GM12891 (cell line): ENCODE results near the gene SLC16A11.

Experiments used
- PAX5 ChIP-seq: IDR thresholded peaks from 2 replicates; pipeline ENCODE4 v1.6.1; 2011; ENCODE audit warnings: low read length, moderate library complexity, mild to moderate bottlenecking; ENCODE audit not compliant: insufficient read depth, severe bottlenecking
- POLR2A ChIP-seq: IDR thresholded peaks from 2 replicates; pipeline ENCODE4 v1.6.1; 2011; ENCODE audit warnings: low read depth, low read length, control low read depth
- POLR2AphosphoS5 ChIP-seq: IDR thresholded peaks from 2 replicates; pipeline ENCODE4 v1.6.1; 2011; ENCODE audit warnings: low read depth, low read length, control low read depth
- POU2F2 ChIP-seq: IDR thresholded peaks from 2 replicates; pipeline ENCODE4 v1.6.1; 2011; ENCODE audit warnings: low read depth, mild to moderate bottlenecking, control low read depth, low read length, moderate library complexity
- SPI1 ChIP-seq: IDR thresholded peaks from 2 replicates; pipeline ENCODE4 v1.6.1; 2011; ENCODE audit warnings: low read depth, low read length, control low read depth
- TAF1 ChIP-seq: IDR thresholded peaks from 2 replicates; pipeline ENCODE4 v1.6.1; 2011; ENCODE audit warnings: low read depth, low read length, control low read depth

DNA sequence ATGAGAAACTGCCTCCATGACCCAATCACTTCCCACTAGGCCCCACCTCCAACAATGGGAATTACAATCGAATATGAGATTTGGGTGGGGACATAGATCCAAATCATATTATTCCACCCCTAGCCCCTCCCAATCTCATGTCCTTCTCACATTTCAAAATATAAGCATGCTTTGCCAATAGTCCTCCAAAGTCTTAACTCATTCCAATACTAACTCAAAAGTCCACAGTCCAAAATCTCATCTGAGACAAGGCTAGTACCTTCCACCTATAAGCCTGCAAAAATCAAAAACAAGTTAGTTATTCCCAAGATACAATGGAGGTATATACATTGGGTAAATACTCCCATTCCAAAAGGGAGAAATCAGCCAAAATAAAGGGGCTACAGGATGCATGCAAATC lies 23.3 kb upstream of the SLC16A11 start:
- TF ChIP-seq POLR2AphosphoS5 = no peak
- no peak for TF ChIP-seq PAX5
- no peak for TF ChIP-seq POLR2A
- TF ChIP-seq TAF1 = no peak
- TF ChIP-seq SPI1 = no peak
- TF ChIP-seq POU2F2 = no peak
